H9 (cell line): ENCODE measurements around the gene ZNF146. TPM values are rescaled to one million over a fixed set of nuclear protein-coding genes. Genes with fewer than 3 reads are reported as not detected.

Experiments
- total RNA-seq: library from RNA; stranded (reverse); gene quantifications from 2 replicates; pipeline ENCODE4 v1.2.1, GENCODE V29; 2021

ZNF146 gene
- total RNA-seq, 1 experiment from 2014 or later, result 166 TPM

Other genes starting within 250 kb of the ZNF146 start
- gene SDHAF1, start 219.9 kb upstream of the ZNF146 start, total RNA-seq, result 14.7 and 16.0 TPM in 2 replicates
- 19.2 and 20.4 TPM in 2 replicates for gene SYNE4, start 206.3 kb upstream of the ZNF146 start, total RNA-seq
- 28.0 and 32.5 TPM in 2 replicates for gene ALKBH6, start 200.9 kb upstream of the ZNF146 start, total RNA-seq
- 19.7 and 20.9 TPM in 2 replicates for gene CLIP3, start 182.2 kb upstream of the ZNF146 start, total RNA-seq
- 5.1 and 5.4 TPM in 2 replicates for gene THAP8, start 160.8 kb upstream of the ZNF146 start, total RNA-seq
- gene WDR62, start 160.2 kb upstream of the ZNF146 start, total RNA-seq, result 28.5 and 30.0 TPM in 2 replicates
- not detected in 2 replicates for gene OVOL3, start 104.0 kb upstream of the ZNF146 start, total RNA-seq
- gene POLR2I, start 100.2 kb upstream of the ZNF146 start, total RNA-seq, result 145 and 146 TPM in 2 replicates
- gene TBCB, start 99.6 kb upstream of the ZNF146 start, total RNA-seq, result 203 and 216 TPM in 2 replicates
- 379 and 399 TPM in 2 replicates for gene CAPNS1, start 75.0 kb upstream of the ZNF146 start, total RNA-seq
- not detected in 2 replicates for gene COX7A1, start 62.7 kb upstream of the ZNF146 start, total RNA-seq
- gene ZNF565, start 441 bp upstream of the ZNF146 start, total RNA-seq, result 4.8 and 5.3 TPM in 2 replicates
- 4.0 and 4.5 TPM in 2 replicates for gene ZFP14, start 164.1 kb downstream of the ZNF146 start, total RNA-seq
- gene ZFP82, start 203.5 kb downstream of the ZNF146 start, total RNA-seq, result 18.7 and 20.1 TPM in 2 replicates